ENCODE data around the gene HIC1. TPM values are rescaled to one million over a fixed set of nuclear protein-coding genes. Genes with fewer than 3 reads are reported as not detected.

Gene HIC1
- polyA plus RNA-seq, 3 donors: 0.13 to 14.2 (median 0.30) TPM

DNA sequence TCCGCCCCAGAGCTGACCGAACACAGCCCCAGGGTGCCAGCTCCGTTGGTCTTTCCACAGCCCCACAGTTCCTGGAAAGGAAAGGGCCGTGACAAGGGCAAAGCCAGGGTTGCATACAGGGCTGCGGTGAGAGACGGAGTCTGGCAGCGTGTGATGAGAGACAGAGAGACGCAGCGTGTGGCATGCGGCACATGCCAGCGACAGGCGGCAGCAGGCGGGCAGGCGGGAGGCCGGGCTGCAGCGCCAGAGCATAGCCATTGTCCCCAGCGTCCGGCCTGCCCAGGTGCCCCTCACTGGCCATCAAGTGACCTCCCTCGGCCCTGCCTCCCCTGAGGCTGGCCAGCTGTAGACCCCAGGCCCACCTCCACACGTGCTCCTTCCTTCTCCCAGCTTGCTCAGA is 38.4 kb upstream of the HIC1 start:
- no peak overlapping the region for H3K4me3 ChIP-seq (replicated peaks in 1 of 3; ENCODE audit: low read depth in 2 of 3, low read length in 3 of 3)
- 95% methylated on average over 20 of the region's 20 CpGs for WGBS (ENCODE audit: insufficient coverage)
- no peaks in the 10 kb centered on the region for H4K20me1 ChIP-seq (ENCODE audit: insufficient read depth, low read length)
- no peak overlapping the region for H2AFZ ChIP-seq (ENCODE audit: insufficient read depth, low read depth, low read length, poor library complexity, severe bottlenecking)
- no peaks in the 10 kb centered on the region for H3K79me2 ChIP-seq (ENCODE audit: insufficient read depth, low read length)
- Mint-ChIP-seq H3K9me3 (peaks cover 0 to 6% (median 3%) of the 10 kb centered on the region in 7 donors), H3K27me3 (ENCODE audit: low read depth in 3 of 3) (peaks cover 8 to 45% (median 27%) of the 10 kb centered on the region in 3 donors), H3K4me3 (no peak overlapping the region), H3K27ac (no peak overlapping the region), H3K4me1 (peaks cover 10% of the 10 kb centered on the region), H3K36me3 (no peaks in the 10 kb centered on the region)
- no peak overlapping the region for H3K9ac ChIP-seq (ENCODE audit: insufficient read depth, low read length, poor library complexity, severe bottlenecking)
- DNase-seq: no peak
- H3K9me3 ChIP-seq (replicated peaks in 1 of 2; ENCODE audit: control insufficient read depth in 1 of 2, insufficient read depth in 1 of 2, low read length in 2 of 2): peaks cover 0 to 6% of the 10 kb centered on the region in 2 donors
- H3K4me2 ChIP-seq (replicated peaks; ENCODE audit: extremely low read depth, low read length, poor library complexity, severe bottlenecking): no peak overlapping the region
- intact Hi-C loops (cut with micrococcal nuclease): no loop called here
- H3K27me3 ChIP-seq (ENCODE audit: control insufficient read depth in 2 of 2, insufficient read depth in 2 of 2, low read length in 2 of 2): peaks cover 0 to 18% of the 10 kb centered on the region in 2 donors
- no peaks in the 10 kb centered on the region for H3K4me1 ChIP-seq (ENCODE audit: control insufficient read depth in 1 of 2, insufficient read depth in 2 of 2, low read length in 2 of 2)
- H3K27ac ChIP-seq (ENCODE audit: low read depth in 1 of 2, low read length in 2 of 2): no peak overlapping the region
- no peak for TF ChIP-seq CTCF (IDR thresholded peaks at IDR 0.05)
- no peaks in the 10 kb centered on the region for H3K36me3 ChIP-seq (replicated peaks in 1 of 2; ENCODE audit: control insufficient read depth in 1 of 2, insufficient read depth in 2 of 2, low read length in 2 of 2)

GRCh38 chr17:2017274-2017941 is 37.5 kb upstream of the HIC1 start:
- Histone ChIP-seq H3K9ac (ENCODE audit: insufficient read depth, low read length, poor library complexity, severe bottlenecking) (no peak overlapping the region), H3K9me3 (replicated peaks in 1 of 2; ENCODE audit: control insufficient read depth in 1 of 2, insufficient read depth in 1 of 2, low read length in 2 of 2) (peaks cover 0 to 6% of the 10 kb centered on the region in 2 donors), H2AFZ (ENCODE audit: insufficient read depth, low read depth, low read length, poor library complexity, severe bottlenecking) (no peak overlapping the region), H3K79me2 (ENCODE audit: insufficient read depth, low read length) (no peaks in the 10 kb centered on the region), H3K4me2 (replicated peaks; ENCODE audit: extremely low read depth, low read length, poor library complexity, severe bottlenecking) (no peak overlapping the region), H3K27ac (ENCODE audit: low read depth in 1 of 2, low read length in 2 of 2) (no peak overlapping the region), H3K4me1 (ENCODE audit: control insufficient read depth in 1 of 2, insufficient read depth in 2 of 2, low read length in 2 of 2) (no peaks in the 10 kb centered on the region), H3K27me3 (ENCODE audit: control insufficient read depth in 2 of 2, insufficient read depth in 2 of 2, low read length in 2 of 2) (peaks cover 2 to 25% of the 10 kb centered on the region in 2 donors), H3K36me3 (replicated peaks in 1 of 2; ENCODE audit: control insufficient read depth in 1 of 2, insufficient read depth in 2 of 2, low read length in 2 of 2) (no peaks in the 10 kb centered on the region), H3K4me3 (replicated peaks in 1 of 3; ENCODE audit: low read depth in 2 of 3, low read length in 3 of 3) (no peak overlapping the region), H4K20me1 (ENCODE audit: insufficient read depth, low read length) (no peaks in the 10 kb centered on the region)
- no peak for TF ChIP-seq CTCF (IDR thresholded peaks at IDR 0.05)
- 97% methylated on average over 18 of the region's 19 CpGs for whole genome bisulfite sequencing (ENCODE audit: insufficient coverage)
- DNase-seq: no peak
- H3K9me3 Mint-ChIP-seq: peaks cover 0 to 9% (median 3%) of the 10 kb centered on the region in 7 donors
- H3K36me3 Mint-ChIP-seq: no peaks in the 10 kb centered on the region
- H3K27ac Mint-ChIP-seq: no peak overlapping the region
- H3K4me1 Mint-ChIP-seq: peaks cover under 1% of the 10 kb centered on the region
- intact Hi-C loops (cut with micrococcal nuclease): no loop called here
- no peak overlapping the region for H3K4me3 Mint-ChIP-seq
- H3K27me3 Mint-ChIP-seq (ENCODE audit: low read depth in 3 of 3): peaks cover 14 to 49% (median 32%) of the 10 kb centered on the region in 3 donors
